Cardiac muscle cell (in vitro differentiated cells and primary cell): ENCODE measurements around the gene ERBB2. TPM values are rescaled to one million over a fixed set of nuclear protein-coding genes. Genes with fewer than 3 reads are reported as not detected.
"Not testable (repeated sequence)": the region's sequence is repeated elsewhere in the genome, so short reads cannot be mapped to it uniquely, and the experiment has no call there.

Experiments used
- DNase-seq, 2 donors: peaks; one replicate each; pipeline versions ENCODE4 v3.0.0 to v3.0.0-alpha.2; 2010 to 2017; ENCODE audit warnings: low read depth in 1 of 2, low spot score in 1 of 2
- H3K27ac ChIP-seq: fragments of 200-600 bp; sonication (generic); 2 replicates; pipeline ENCODE4 v1.5.1; 2016
- H3K27me3 ChIP-seq: fragments of 200-600 bp; sonication (generic); 2 replicates; pipeline ENCODE4 v1.6.0; 2016; ENCODE audit warnings: control low read depth
- H3K36me3 ChIP-seq: fragments of 200-600 bp; sonication (generic); 2 replicates; pipeline ENCODE4 v1.5.1; 2016; ENCODE audit warnings: control low read depth
- H3K4me1 ChIP-seq: fragments of 200-600 bp; sonication (generic); 2 replicates; pipeline ENCODE4 v1.8.1; 2017; ENCODE audit warnings: low read depth, mild to moderate bottlenecking, mixed run types
- H3K4me3 ChIP-seq: fragments of 200-600 bp; sonication (generic); 2 replicates; pipeline ENCODE4 v1.5.1; 2016; ENCODE audit warnings: mild to moderate bottlenecking
- H3K9me3 ChIP-seq: fragments of 200-600 bp; sonication (generic); 2 replicates; pipeline ENCODE4 v1.5.1; 2017; ENCODE audit warnings: low read depth, mild to moderate bottlenecking, control low read depth
- polyA plus RNA-seq: library from polyadenylated mRNA; unstranded; fragments of >200 nt; fragmentation: Nextera tagmentation; extraction: Ambion mirVana; gene quantifications from 2 replicates; pipeline ENCODE4 v1.2.1, GENCODE V29; 2016
- total RNA-seq: library from RNA; depleted of rRNA; stranded (reverse); fragments of >200 nt; gene quantifications from 2 replicates; pipeline ENCODE4 v1.2.3, GENCODE V29; 2016
- TF ChIP-seq, protein P1 (sequence below): IDR thresholded peaks from 2 replicates; pipeline ENCODE4 v1.5.1; 2012; ENCODE audit warnings: low read depth, mild to moderate bottlenecking, low read length

Gene ERBB2
- total and polyA plus RNA-seq, 2 experiments from 2014 or later: 194 to 310 TPM

- no peaks in the 10 kb centered on the region for H3K27me3 ChIP-seq
- H3K27ac ChIP-seq: no peak overlapping the region
- peaks cover 29% of the 10 kb centered on the region for H3K4me1 ChIP-seq
- no peak overlapping the region for H3K4me3 ChIP-seq
- TF ChIP-seq, protein P1, sequence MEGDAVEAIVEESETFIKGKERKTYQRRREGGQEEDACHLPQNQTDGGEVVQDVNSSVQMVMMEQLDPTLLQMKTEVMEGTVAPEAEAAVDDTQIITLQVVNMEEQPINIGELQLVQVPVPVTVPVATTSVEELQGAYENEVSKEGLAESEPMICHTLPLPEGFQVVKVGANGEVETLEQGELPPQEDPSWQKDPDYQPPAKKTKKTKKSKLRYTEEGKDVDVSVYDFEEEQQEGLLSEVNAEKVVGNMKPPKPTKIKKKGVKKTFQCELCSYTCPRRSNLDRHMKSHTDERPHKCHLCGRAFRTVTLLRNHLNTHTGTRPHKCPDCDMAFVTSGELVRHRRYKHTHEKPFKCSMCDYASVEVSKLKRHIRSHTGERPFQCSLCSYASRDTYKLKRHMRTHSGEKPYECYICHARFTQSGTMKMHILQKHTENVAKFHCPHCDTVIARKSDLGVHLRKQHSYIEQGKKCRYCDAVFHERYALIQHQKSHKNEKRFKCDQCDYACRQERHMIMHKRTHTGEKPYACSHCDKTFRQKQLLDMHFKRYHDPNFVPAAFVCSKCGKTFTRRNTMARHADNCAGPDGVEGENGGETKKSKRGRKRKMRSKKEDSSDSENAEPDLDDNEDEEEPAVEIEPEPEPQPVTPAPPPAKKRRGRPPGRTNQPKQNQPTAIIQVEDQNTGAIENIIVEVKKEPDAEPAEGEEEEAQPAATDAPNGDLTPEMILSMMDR: no peak
- H3K36me3 ChIP-seq: no peaks in the 10 kb centered on the region
- no peak for DNase-seq
- H3K9me3 ChIP-seq: no peaks in the 10 kb centered on the region
Observed at GRCh38 chr17:39696731-39697130, 3.1 kb upstream of the ERBB2 start.

- peaks cover 41% of the 10 kb centered on the region for H3K4me1 ChIP-seq
- H3K36me3 ChIP-seq: no peaks in the 10 kb centered on the region
- no peak overlapping the region for H3K4me3 ChIP-seq
- no peak for DNase-seq
- no peaks in the 10 kb centered on the region for H3K9me3 ChIP-seq
- no peaks in the 10 kb centered on the region for H3K27me3 ChIP-seq
- no peak overlapping the region for H3K27ac ChIP-seq
- TF ChIP-seq, protein P1: no peak
Observed at GRCh38 chr17:39697961-39698360, 1.9 kb upstream of the ERBB2 start.

DNA sequence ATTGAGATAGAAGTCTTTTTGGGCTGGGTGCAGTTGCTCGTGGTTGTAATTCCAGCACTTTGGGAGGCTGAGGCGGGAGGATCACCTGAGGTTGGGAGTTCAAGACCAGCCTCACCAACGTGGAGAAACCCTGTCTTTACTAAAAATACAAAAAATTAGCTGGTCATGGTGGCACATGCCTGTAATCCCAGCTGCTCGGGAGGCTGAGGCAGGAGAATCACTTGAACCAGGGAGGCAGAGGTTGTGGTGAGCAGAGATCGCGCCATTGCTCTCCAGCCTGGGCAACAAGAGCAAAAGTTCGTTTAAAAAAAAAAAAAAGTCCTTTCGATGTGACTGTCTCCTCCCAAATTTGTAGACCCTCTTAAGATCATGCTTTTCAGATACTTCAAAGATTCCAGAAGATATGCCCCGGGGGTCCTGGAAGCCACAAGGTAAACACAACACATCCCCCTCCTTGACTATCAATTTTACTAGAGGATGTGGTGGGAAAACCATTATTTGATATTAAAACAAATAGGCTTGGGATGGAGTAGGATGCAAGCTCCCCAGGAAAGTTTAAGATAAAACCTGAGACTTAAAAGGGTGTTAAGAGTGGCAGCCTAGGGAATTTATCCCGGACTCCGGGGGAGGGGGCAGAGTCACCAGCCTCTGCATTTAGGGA, 577 bp upstream of the ERBB2 start:
- Histone ChIP-seq H3K27ac (peak overlapping the region; percentile 93), H3K4me3 (peak overlapping the region; percentile 66), H3K4me1 (peaks cover 54% of the 10 kb centered on the region)
- DNase-seq, H3K9me3 ChIP-seq, H3K36me3 ChIP-seq, H3K27me3 ChIP-seq: not testable (repeated sequence)

DNA sequence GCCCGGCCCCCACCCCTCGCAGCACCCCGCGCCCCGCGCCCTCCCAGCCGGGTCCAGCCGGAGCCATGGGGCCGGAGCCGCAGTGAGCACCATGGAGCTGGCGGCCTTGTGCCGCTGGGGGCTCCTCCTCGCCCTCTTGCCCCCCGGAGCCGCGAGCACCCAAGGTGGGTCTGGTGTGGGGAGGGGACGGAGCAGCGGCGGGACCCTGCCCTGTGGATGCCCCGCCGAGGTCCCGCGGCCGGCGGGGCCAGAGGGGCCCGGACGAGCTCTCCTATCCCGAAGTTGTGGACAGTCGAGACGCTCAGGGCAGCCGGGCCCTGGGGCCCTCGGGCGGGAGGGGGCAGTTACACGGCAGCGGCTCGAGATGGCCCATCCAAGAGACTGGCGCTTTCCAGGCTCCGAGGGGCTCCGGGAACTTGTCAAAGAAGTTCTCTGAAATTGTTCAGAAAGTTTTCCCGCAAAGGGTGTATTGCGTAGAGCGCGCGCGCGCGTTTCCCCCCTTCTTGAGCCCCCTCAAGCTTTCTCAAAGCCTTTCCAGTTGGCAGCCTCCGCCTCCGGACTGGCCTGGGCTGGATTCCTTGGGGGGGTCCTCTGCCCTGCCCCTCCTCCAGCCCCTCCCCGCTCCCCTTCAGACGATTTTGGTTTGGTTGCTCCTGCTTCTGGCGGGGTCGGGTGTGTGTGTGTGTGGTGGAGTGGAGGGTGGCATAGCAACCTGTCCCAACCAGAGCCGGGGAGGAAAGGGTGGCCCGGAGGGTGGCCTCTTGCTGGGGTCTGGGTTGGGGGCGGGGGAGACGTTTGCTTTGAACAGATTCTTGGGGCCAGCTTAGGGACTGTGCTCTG, 504 bp downstream of the ERBB2 start:
- peak; percentile 32 to 71 for DNase-seq
- no peaks in the 10 kb centered on the region for H3K36me3 ChIP-seq
- H3K4me3 ChIP-seq: peak overlapping the region; percentile 66
- no peaks in the 10 kb centered on the region for H3K27me3 ChIP-seq
- TF ChIP-seq, protein P1: no peak
- H3K4me1 ChIP-seq: peaks cover 55% of the 10 kb centered on the region
- peak overlapping the region; percentile 93 for H3K27ac ChIP-seq
- no peaks in the 10 kb centered on the region for H3K9me3 ChIP-seq

DNA sequence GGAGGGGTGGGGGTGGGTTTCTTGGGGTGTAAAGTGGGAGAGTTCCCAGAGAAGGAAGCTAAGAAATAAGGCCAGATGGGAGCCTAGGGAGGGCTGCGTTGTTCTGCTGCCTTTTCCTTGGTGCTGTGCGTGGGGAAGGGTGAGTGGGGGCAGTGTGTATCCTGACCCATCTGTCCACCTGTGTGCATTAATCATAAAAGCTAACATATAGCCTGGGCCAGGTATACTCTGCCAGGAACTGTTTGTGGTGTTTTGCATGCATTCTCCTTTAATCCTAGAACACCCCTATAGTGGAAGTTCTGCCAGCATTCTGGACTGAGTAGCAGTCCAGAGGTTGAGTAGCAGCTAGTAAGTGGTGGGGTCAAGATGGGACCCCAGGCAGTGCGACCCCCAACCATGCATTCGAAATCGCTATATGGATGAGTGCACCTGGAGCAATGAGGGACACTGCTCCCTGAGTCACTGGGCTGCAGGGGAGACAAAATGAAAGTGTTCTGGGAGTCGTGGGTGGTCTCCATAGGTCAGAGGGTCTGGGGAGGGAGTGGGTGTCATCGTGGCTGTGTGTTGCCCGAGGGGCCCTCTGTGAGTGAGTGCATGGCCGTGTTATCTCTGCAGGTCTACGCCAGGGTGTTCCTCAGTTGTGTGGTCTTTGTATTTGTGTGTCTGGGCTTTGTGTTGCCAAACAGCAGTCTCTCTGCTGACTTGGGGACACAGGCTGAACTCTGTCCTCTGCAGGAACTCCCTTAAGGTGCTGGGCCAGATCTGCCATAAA, 1.3 kb downstream of the ERBB2 start:
- no peaks in the 10 kb centered on the region for H3K36me3 ChIP-seq
- H3K4me3 ChIP-seq: peak overlapping the region; percentile 66
- H3K9me3 ChIP-seq: no peaks in the 10 kb centered on the region
- TF ChIP-seq, protein P1: no peak
- H3K4me1 ChIP-seq: peaks cover 57% of the 10 kb centered on the region
- H3K27ac ChIP-seq: peak overlapping the region; percentile 93
- no peaks in the 10 kb centered on the region for H3K27me3 ChIP-seq
- no peak for DNase-seq
